Breast epithelium (tissue), 3 donors: Measurements from ENCODE around the gene ADCYAP1R1.

Source experiments
- CTCF ChIP-seq, 3 donors: fragments of 450-650 bp; IDR thresholded peaks; one replicate each; pipeline ENCODE4 v1.5.1; 2016 to 2017; ENCODE audit warnings: antibody characterized with exemption in 3 of 3, mild to moderate bottlenecking in 3 of 3, moderate library complexity in 3 of 3
- POLR2A ChIP-seq: fragments of 450-650 bp; IDR thresholded peaks from one replicate; pipeline ENCODE4 v1.6.1; 2016; ENCODE audit warnings: antibody characterized with exemption, mild to moderate bottlenecking, moderate library complexity
- POLR2AphosphoS5 ChIP-seq, 3 donors: sonication (generic); formaldehyde crosslinking; IDR thresholded peaks; one replicate each; pipeline ENCODE4 v1.6.1; 2017; ENCODE audit warnings: antibody characterized with exemption in 3 of 3

DNA sequence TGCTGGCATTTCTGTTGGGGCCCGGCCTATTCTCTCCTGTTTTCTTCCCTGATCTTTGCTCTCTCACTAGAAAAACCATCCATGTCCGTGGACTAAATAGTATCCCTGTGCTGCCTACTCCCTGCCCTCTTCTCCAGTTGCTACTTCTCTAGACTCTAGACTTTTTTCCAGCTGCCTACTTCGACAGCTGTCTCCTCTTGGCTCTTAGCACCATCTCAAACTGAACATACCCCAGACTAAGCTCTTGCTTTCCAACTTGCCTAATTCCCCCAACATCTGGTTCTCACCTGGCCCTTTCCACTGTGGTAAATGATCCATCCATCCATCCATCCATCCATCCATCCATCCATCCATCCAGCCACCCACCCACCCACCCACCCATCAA lies 19.5 kb downstream of the ADCYAP1R1 start:
- no peak for TF ChIP-seq CTCF (IDR thresholded peaks at IDR 0.05)
- no peak for TF ChIP-seq POLR2A
- no peak for TF ChIP-seq POLR2AphosphoS5 (IDR thresholded peaks at IDR 0.05)
